NCI-H2171 treated with DMSO at 0.1 percent for 48 hours (cell line): ENCODE measurements around the gene AP2A2.

ENCODE experiments used
- DNase-seq: peaks from one replicate; lab custom pipeline; 2025; lab: John Stamatoyannopoulos, UW

AP2A2 gene

DNA sequence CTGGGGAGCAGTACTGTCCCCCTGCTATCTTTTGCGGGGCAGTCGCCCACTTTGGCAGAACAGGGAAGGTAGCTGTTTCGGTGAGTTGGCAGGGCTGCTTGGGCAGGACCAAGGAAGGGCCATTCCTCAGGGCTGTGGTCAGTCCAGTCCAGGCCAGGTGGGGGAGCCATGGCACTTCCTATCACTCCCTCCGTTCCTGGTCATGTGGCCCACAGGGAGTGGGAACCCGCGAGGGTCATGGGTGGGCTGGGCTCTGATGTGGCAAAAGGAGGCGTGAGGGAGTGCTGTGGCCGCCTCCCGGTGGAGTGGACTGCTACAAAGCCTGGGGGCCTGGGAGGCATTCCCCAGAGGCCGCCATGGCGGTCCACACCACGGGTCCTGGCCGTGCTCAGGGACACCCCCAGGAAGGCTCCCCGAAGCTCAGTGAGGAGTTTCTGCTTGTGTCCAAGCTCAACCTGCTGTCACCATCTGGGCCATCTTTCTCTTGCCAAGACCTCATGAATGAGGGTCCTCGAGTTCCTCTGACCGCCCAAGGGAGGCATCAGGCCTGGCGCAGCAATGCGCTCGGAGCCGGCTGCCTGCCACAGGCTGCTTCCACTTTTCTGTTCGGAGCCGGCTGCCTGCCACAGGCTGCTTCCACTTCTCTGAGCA, 27.0 kb upstream of the AP2A2 start:
- no peak for DNase-seq

DNA sequence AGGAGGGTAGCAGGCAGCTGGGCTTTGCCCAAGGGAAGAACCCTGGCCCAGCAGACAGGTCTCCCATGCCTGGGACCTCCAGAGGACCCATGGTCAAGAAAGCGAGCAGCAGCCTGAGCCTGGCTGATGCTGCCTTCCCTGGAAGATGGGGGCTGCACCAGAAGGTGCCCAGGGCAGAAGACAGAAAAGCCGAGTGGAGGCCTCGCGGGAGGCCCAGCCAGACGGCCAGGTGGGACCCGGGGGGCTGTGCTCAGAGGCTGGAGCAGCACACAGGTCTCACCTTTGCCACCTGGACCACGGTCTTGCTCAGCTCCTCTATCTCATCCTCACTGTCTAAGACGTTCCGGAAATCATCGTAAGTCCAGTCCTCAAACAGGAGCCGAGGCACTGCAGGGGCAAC, 25.9 kb upstream of the AP2A2 start:
- no peak for DNase-seq

DNA sequence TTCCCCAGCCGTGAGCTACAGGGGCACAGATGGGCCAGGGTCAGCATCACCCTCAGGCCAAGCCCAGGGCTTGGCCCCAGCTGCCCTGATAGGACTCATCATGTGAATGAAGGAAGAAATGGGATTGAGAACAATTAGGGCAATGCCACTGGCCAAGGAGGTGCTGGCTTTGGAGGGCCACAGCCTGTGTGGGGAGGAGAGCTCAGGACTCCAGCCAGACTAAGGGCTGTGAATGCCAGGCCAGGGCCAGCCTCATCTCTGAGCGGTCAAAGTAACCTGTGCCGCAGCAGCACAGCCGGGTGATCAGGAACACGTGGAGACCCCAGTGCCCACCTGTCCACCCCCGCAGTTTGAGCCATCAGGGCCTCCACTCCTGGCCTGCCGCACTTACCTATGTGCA, 25.1 kb upstream of the AP2A2 start:
- no peak for DNase-seq

DNA sequence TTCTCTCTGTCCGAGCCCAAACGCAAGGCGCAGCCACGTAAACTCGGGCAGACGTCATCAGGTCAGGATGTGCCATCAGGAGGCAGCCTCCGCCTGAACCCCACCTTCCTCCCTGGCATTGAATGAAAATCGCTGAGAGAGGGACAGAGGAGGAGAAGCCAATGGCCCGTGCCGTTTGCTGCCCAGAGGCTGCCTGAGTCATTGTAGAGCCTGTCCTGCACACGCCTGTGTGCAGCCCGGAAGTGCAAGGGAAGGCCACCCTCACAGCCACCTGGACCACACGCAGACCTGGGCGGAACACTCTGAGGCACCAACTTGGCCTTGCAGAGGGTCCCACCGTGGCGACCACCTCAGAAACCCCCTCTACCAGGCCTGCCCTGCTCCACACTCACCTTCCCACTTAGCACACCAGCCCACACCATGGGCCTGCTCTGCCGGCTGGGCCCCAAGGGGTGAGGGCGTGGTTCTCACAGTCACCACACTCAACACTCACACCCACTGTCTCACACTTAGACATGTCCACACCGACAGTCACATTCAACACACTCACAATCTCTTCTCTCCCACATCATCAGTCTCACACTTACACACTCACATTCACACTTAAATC, 24.1 kb upstream of the AP2A2 start:
- DNase-seq: no peak

DNA sequence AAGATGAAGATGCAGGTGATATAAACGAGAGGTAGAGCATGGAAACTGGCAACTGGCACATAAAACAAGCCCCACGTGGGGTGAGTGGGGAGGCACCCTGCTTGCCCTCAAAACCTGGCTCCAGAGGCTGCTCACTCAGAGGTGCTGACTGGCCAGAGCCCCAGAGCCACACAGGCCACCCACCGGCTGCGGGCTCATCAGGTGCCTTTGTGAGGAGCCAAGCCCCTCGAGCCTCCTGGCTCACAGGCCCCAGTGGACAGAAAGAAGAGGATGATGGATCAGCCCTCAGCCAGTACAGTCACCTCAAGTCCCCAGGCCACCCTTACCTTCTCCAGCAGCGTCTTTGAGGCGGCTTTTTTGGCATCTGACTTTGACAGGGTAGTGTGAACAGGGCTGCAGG, 21.3 kb upstream of the AP2A2 start:
- DNase-seq: no peak

DNA sequence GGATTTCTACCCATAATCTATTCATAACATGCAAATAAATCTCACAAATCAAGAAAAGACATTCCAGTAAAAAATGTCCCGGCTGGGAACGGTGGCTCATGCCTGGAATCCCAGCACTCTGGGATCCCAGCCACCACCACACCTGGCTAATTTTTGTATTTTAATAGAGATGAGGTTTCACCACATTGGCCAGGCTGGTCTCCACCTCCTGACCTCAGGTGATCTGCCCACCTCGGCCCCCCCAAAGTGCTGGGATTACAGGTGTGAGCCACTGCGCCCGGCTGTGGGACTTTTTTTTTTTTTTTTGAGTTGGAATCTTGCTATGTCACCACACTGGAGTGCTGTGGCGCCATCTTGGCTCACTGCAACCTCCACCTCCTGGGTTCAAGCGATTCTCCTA, 19.7 kb upstream of the AP2A2 start:
- no peak for DNase-seq

DNA sequence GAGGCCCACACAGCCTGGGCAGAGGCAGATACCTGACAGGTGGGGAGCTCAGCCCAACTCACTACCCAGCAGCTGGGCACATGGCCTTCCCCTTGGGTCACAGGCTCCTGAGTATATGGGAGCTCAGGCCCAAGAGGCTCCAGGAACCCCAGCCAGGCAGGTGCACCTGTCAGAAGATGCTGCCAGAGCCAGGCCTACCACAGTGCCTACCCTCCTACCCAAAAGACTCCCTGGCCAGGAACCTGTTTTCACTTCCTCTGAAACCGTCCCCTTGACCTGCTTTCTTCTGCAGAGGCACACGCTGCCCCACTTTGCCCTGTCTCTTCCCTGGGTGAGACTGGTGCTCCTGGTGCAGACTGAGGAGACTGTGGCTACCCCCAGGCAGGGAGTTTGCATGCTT, 18.0 kb upstream of the AP2A2 start:
- DNase-seq: no peak

DNA sequence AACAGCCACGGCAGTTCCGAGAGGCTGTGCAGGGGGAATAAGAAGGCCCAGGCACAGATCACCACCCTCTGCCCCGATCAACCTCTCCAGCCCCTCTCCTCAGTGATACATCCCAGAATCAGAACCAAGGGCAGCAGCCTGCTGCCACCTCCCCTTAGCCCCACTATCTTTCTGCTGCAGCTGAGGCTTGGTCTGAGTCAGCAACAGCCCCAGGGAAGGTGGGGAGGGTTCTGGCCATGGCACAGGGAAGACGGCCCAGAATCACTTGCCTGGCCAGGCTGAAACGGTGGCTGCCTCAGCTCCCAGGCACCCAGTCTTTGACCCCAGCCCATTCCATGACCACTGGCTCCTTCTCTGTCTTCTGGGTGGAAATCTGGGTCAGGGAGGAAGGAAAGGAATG, 17.4 kb upstream of the AP2A2 start:
- no peak for DNase-seq

DNA sequence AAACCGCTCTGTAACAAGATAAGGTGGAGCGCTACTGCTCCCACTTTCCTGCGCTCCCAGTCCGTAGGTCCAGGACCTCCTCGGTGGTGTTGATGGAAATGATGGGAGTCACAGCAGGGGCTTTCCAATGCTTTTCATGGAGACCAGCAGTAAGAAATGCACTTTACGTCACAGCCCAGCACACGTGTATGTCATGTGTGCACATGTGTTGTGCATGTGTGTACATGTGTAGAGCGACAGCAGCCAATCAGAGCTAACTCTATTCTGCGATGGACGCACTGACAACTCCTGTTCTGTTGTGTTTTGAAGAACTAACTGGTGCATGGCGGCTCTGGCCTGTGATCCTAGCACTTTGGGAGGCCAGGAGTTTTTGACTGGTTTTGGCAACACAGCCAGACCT, 16.3 kb upstream of the AP2A2 start:
- no peak for DNase-seq

DNA sequence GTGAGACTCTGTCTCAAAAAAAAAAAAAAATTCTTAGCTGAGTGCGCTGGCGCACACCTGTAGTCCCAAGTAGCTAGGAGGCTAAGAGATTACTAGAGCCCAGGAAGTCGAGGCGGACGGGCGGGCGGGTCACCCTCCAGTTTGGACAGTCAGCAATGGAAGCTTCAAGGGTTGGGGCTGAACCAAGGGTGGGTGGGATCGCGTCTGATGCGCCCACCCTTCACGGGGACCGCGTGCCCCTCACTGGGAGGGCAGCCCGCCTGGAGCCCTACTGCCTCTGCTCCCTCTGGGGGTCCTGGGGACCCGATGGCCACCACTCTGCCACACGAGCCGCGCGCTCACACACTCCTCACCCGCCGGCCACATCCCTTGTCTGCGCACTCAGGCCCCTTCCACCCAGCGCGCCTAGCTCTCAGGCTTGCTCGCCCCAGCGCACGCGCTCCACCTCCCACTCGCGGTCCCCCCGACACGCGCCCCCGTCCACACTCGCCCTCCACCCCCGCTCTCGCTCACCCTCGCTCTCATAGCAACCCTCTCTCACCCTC, 15.6 kb upstream of the AP2A2 start:
- DNase-seq: no peak

DNA sequence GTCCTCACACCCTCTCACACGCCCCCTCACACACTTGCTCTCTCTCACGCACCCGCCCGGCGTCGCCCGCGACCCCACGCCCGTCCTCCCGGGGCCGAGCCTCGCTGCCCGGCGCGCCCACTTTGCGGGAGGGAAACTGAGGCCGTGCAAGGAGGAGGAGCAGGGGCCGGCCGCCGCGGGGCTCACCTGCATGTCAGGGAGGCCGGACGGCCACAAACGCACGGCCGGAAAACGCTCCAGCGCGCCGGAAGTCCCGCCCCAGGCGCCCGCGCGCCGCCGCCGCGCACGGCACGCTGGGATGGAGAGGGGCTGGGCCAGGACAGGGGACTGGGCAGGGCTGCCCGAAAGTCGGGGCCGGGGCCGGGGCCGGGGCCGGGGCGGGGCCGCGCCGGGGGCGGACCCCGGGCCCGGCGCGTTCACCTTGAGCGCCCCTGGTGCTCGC, 15.1 kb upstream of the AP2A2 start, which contains the start of gene CHID1:
CHID1 (minus strand) TSS at position 222 of the 442 bp plus-strand sequence. CDS start 5,994 bp downstream, outside the sequence.
- peak; percentile 62 for DNase-seq

DNA sequence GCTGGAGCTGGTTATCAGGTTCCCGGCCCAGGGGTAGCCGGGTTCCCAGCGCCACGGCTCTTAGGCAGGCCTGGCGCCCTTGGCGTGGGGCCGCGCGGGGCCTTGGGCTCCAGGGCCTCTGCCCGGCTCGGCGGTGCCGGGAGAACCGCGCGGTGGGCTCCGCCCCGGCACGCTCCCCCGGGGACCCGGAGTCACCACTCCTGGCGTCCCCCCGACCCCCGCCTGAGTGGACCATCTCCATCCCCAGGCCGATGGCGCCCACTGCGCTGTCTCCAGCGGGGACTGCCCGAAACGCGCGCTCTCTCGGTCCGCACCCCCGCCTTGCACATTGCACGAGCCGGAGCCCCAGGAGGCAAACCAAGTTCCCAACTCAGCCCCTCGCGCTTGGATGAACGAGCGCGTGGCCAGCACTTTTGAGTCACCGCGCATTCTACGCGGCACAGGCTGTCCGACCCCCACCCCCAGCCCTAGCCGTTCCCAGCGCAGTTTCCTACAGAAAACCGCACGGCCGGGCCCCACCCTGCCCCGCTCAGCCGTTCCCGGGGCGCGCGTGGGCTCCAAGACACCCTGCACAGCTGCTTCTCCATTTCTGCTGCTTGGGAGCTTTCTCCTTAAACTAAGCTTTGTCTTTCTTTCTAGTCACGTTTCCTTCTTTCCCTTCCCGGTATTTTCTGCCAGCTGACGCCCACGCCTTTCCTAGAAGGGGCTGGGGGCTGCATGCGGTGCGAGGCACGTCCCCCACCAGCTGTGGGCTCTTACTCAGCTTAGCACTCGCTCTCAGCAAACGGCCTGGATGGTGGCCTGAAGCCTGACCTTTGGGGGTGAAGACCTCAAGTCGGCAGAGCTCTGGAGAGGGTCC, 14.4 kb upstream of the AP2A2 start:
- DNase-seq: no peak

DNA sequence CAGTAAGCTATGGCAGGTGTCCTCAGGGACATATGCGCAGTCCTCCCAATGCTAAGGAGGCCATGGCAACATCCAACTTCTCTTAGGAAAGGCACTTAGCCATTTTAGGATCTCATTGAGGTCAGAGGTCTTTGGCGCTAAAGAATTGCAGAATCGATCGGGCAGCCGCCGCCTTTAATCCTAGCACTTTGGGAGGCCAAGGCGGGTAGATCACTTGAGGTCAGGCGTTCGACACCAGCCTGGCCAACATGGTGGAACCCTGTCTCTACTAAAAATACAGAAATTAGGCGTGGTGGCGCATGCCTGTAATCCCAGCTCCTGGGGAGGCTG, 13.8 kb upstream of the AP2A2 start:
- DNase-seq: no peak

DNA sequence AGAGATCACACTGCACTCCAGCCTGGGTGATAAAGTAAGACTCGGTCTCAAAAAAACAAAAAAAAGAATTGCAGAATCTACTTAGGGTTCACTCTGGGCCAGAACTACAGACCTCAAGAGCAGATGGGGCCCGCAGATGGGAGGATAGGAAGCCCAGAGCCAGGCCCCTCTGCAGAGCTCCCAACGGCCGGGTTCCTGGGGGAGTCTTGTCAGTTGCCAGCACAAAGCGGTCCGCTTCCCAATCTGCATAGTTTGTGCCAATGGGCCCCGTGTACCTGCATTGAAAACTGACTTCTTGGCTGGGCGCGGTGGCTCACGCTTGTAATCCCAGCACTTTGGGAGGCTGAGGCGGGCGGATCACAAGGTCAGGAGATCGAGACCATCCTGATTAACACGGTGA, 13.4 kb upstream of the AP2A2 start:
- DNase-seq: no peak

DNA sequence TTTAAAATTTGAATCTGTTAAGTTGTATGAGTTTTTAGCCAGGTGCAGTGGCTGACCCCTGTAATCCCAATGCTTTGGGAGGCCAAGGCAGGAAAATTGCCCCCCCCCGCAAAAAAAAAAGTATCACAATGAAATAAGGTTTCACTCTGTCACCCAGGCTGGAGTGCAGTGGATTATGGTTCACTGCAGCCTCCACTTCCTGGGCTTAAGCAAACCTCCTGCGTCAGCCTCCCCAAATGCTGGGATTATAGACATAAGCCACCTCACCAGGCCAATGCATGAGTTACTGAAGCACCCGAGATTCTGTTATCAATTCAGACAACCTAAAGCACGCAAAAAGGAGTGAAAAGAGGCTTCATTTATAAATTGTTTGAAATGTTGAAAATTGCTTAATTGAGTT, 12.6 kb upstream of the AP2A2 start:
- no peak for DNase-seq

DNA sequence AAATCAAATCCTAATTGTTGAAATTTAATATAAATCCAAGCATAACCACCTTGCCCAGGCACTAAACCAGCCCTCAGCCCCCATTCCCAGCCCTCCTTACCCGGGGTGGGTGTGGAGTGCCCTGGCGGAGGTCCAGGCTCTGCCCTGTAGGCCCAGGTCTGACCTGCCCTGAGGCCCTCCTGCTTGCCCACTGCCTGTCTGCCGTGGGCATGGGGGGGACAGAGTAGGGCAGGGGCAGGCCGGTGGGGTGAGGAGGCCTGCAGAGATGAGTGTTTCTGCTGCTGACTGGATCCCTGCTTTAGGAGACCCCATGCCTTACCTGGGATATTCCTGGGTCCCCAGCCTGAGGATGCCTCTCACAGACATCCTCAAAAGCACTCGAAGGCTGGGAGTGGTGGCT, 11.5 kb upstream of the AP2A2 start:
- DNase-seq: no peak

DNA sequence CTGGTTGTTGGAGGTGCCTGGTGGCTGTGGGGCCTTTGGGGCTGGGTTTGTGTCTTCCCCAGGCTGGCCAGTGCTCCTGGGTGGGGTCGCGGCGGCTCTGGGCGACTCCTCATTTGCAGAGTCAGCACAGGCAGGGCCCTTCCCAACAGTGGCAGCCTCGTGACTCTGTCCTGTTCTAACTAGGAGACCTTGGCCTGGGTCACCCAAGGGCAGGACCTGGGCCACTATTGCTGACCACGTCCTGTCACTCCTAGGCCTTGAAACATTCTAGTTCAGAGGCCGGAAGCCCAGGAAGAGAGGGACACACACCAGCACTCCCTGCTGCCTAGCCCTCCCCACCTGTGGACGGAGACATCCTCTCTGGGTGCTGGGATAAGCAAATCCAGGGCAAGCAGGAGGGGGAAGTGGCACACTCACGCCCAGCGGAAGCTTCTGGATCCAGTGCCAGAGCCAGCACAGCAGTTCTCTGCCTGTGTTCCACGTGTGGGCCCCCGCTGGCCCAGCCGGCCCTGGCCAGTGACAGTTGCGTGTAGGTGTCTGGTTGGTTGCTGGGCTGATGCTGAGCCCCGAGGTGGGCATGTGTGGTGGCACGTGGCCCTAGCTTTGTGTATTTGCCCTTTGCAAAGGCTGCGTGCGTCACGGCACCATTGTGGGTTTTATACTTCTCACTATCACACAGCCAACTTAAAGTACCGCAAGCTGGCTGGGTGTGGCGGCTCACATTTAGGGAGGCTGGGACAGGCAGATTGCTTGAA, 10.7 kb upstream of the AP2A2 start:
- no peak for DNase-seq

DNA sequence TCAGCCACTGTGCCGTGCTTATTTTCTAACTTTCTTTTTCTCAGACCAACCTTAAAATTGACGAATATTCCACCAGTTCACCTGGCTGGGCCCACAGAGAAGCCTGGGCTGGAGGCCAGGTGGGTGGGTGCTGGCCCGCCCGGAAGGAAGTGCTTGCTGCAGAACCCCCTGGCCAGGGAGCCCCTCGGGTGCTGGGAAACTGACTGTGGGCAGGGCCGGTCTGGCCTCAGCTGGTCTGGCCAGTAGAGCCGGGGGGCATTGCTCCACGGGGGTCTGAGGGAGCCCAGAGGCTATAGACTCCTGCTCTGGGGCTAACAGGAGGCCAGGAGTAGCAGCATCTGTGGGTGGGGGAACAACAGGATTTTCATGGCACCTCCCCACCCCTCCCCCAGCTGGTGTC, 8.2 kb upstream of the AP2A2 start:
- no peak for DNase-seq

DNA sequence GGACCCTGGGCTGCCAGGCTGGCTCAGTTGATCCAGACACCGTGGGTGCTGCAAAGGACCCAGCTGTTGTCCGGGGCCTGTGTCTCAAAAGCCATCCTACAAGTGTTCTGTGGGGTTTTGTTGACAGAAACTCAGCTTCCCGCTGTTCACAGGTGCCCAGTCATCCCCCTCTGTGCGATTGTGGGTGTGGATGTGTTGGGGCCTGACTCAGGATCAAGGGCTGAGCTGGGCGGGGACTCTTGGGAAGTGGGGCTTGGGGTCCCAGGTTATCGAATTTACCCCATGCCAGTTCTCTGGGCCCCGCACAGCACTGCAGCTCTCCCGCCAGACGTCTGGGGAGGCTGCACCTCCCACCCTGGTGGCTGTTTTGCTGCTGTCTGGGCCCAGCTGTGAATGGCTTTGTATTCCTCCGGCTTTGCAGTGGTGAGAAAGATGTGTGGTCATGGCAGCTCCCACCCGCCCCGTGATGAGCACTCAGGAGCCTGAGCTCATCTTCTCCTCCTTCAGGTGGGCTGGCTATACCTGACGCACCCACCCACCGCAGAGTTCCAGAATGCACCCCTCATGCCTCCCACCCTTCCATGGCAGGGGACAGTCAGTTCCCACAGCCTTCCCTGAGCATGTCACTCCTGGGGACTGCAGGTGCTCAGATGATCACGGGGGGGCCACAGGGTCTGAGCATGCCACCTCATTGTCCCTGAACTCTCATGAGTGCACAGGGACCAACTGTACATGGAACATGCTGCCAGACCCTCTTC, 3.6 kb upstream of the AP2A2 start:
- DNase-seq: no peak

DNA sequence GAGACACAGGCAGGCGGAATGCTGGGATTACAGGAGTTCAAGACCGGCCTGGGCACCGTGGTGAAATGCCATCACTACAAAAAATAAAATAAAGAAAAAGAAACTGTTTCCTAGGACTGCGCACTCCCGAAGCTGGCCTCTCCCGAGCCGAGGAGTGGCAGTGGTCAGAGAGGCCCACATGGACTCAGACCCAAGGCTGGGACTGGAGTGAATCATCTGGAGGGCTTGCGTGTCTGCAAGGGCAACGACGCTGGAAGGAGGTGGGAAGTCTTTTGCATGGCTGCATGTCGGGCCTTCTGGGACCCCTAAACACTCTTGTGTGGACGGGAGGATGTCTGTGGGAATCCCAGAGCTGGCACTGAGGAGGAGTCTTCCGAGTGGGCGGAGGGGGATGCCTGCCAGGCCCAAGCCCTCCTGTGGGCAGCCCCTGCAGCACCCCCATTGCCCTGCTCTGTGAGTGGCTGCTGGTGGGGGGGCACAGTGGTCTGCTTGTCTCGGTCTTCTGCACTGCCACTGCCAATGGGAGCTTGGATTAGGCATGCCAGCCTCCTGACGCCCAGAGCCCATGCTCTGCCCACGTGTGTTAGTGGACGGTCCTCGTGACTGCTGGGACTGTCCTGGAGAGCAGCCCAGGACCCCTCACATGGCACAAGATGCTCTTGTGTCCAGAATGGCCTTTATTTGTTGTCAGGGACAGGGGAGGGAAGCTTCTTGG, 1.8 kb upstream of the AP2A2 start:
- DNase-seq: no peak
